HCT116 (cell line): ENCODE data around the gene STK32C. TPM values are rescaled to one million over a fixed set of nuclear protein-coding genes. Genes with fewer than 3 reads are reported as not detected.

ENCODE experiments used
- ATAC-seq: fragments of 200-7000 bp; cut with Tn5 transposase; 2 replicates; pipeline ENCODE4 v1.9.1; 2020; ENCODE audit warnings: mild to moderate bottlenecking, moderate library complexity
- BruUV-seq: library from RNA; stranded (reverse); fragments of 400-500 nt; replicated peaks from 2 replicates; lab custom pipeline; 2021; lab: Mats Ljungman, UMichigan
- CTCF ChIA-PET: fragments of 300-600 bp; sonication (Branson Sonifier 250); formaldehyde crosslinking; loops from one replicate; lab custom pipeline; 2021; ENCODE audit warnings: antibody characterized with exemption; lab: Charles Lee
- POLR2A ChIA-PET: fragments of 300-600, 350-600 bp; sonication (Branson Sonifier 250); formaldehyde crosslinking; loops from one replicate; lab custom pipeline; 2021; ENCODE audit warnings: antibody characterized with exemption; lab: Charles Lee
- RAD21 ChIA-PET, 2 experiments: fragments of 300-600 bp; sonication (Branson Sonifier 250); formaldehyde crosslinking; loops; one replicate each; lab custom pipeline; 2023; ENCODE audit warnings: low total read pairs in 2 of 2; ENCODE audit not compliant: uncharacterized antibody in 2 of 2, unreplicated experiment in 2 of 2, low non-redundant PET in 1 of 2; lab: Charles Lee
- DNase-seq: peaks from one replicate; pipeline ENCODE4 v3.0.0-alpha.2; 2010; ENCODE audit warnings: low read depth, low spot score
- H2AFZ ChIP-seq: fragments of 200-600 bp; shearing (Covaris generic), sonication (generic); 2 replicates; pipeline ENCODE4 v1.6.1; 2017; ENCODE audit warnings: low read depth, mixed run types, mixed read lengths, antibody characterized with exemption, low read length; ENCODE audit not compliant: poor library complexity, severe bottlenecking
- H3K27ac ChIP-seq: 2 replicates; pipeline ENCODE4 v1.5.1; 2012; ENCODE audit warnings: low read depth, low read length
- H3K27me3 ChIP-seq: fragments of 200-600 bp; sonication (generic); 2 replicates; pipeline ENCODE4 v1.6.1; 2016; ENCODE audit warnings: mixed run types, low read length, mixed read lengths; ENCODE audit not compliant: insufficient read depth
- H3K36me3 ChIP-seq, 2 experiments: fragments of 200-500 bp in 1 of 2; fragments of 200-600 bp in 1 of 2; sonication (Bioruptor generic) in 1 of 2; sonication (generic) in 1 of 2; 2 replicates each; pipeline versions ENCODE4 v1.5.1 to v1.6.1; 2014 to 2016; ENCODE audit warnings: low read length in 2 of 2, inconsistent platforms in 1 of 2, mixed read lengths in 1 of 2, mixed run types in 1 of 2; ENCODE audit not compliant: insufficient read depth in 2 of 2, control insufficient read depth in 1 of 2
- H3K4me1 ChIP-seq, 2 experiments: fragments of 200-600 bp in 1 of 2; sonication (generic) in 1 of 2; 2 replicates each; pipeline versions ENCODE4 v1.5.1 to v1.6.1; 2012 to 2017; ENCODE audit warnings: low read length in 2 of 2, inconsistent platforms in 1 of 2, mild to moderate bottlenecking in 1 of 2, mixed read lengths in 1 of 2, mixed run types in 1 of 2, moderate library complexity in 1 of 2; ENCODE audit not compliant: insufficient read depth in 2 of 2, control insufficient read depth in 1 of 2
- H3K4me2 ChIP-seq: fragments of 200-600 bp; sonication (generic); 2 replicates; pipeline ENCODE4 v1.6.1; 2017; ENCODE audit warnings: mixed run types, low read length, mixed read lengths
- H3K4me3 ChIP-seq, 2 experiments: fragments of 200-600 bp in 1 of 2; sonication (generic) in 1 of 2; replicated peaks in 1 of 2; 2 replicates each; pipeline ENCODE4 v1.5.1; 2011 to 2016; ENCODE audit warnings: low read length in 2 of 2, control low read depth in 1 of 2, low read depth in 1 of 2, mild to moderate bottlenecking in 1 of 2, mixed read lengths in 1 of 2, mixed run types in 1 of 2
- H3K79me2 ChIP-seq: fragments of 200-600 bp; sonication (generic); 2 replicates; pipeline ENCODE4 v1.6.1; 2017; ENCODE audit warnings: mild to moderate bottlenecking, mixed run types, low read length, moderate library complexity, mixed read lengths; ENCODE audit not compliant: insufficient read depth
- H3K9ac ChIP-seq: fragments of 200-600 bp; sonication (generic); 2 replicates; pipeline ENCODE4 v1.6.1; 2016; ENCODE audit warnings: low read length, mixed read lengths
- H3K9me2 ChIP-seq: fragments of 200-600 bp; sonication (generic), shearing (Covaris generic); 2 replicates; pipeline ENCODE4 v1.6.1; 2017; ENCODE audit warnings: mixed run types, mild to moderate bottlenecking, moderate library complexity; ENCODE audit not compliant: insufficient read depth
- H3K9me3 ChIP-seq, 2 experiments: fragments of 200-500 bp in 1 of 2; fragments of 200-600 bp in 1 of 2; sonication (Bioruptor generic) in 1 of 2; sonication (generic) in 1 of 2; 2 replicates each; pipeline ENCODE4 v1.6.1; 2014 to 2017; ENCODE audit warnings: low read length in 2 of 2, mixed read lengths in 2 of 2, inconsistent platforms in 1 of 2, low read depth in 1 of 2, mild to moderate bottlenecking in 1 of 2, mixed run types in 1 of 2, moderate library complexity in 1 of 2; ENCODE audit not compliant: control insufficient read depth in 1 of 2, insufficient read depth in 1 of 2
- H4K20me1 ChIP-seq: fragments of 200-600 bp; sonication (generic), shearing (Covaris generic); 2 replicates; pipeline ENCODE4 v1.6.1; 2017; ENCODE audit warnings: mixed run types, mild to moderate bottlenecking, moderate library complexity; ENCODE audit not compliant: insufficient read depth
- CEBPB ChIP-seq: IDR thresholded peaks from 2 replicates; pipeline ENCODE4 v1.6.1; 2012; ENCODE audit warnings: low read depth
- JUND ChIP-seq: IDR thresholded peaks from 2 replicates; pipeline ENCODE4 v1.6.1; 2012
- POLR2A ChIP-seq: IDR thresholded peaks from 2 replicates; pipeline ENCODE4 v1.7.0; 2011; ENCODE audit warnings: borderline replicate concordance; ENCODE audit not compliant: insufficient read depth, insufficient read length; ENCODE audit errors: extremely low read depth
- RAD21 ChIP-seq: IDR thresholded peaks from 2 replicates; pipeline ENCODE4 v1.6.1; 2012; ENCODE audit warnings: low read depth, mild to moderate bottlenecking
- TCF7L2 ChIP-seq: IDR thresholded peaks from 2 replicates; pipeline ENCODE4 v1.7.0; 2011; ENCODE audit warnings: borderline replicate concordance, inconsistent platforms; ENCODE audit not compliant: insufficient read depth, insufficient read length; ENCODE audit errors: extremely low read depth
- ZFX ChIP-seq: fragments of 450-650 bp; IDR thresholded peaks from 2 replicates; pipeline ENCODE4 v1.6.1; 2017
- ZNF274 ChIP-seq: fragments of 200-500 bp; sonication (Bioruptor generic); IDR thresholded peaks from 2 replicates; pipeline ENCODE4 v1.6.1; 2014; ENCODE audit warnings: mild to moderate bottlenecking, low read depth, low read length, inconsistent platforms
- intact Hi-C: fragments of 100-400 bp; cut with micrococcal nuclease; formaldehyde crosslinking; loops from 2 replicates; pipeline ENCODE4 v1.10.0; 2022
- total RNA-seq: library from RNA; stranded (reverse); gene quantifications from one replicate; pipeline ENCODE4 v1.2.1, GENCODE V29; 2021; ENCODE audit not compliant: unreplicated experiment
- TF ChIP-seq, protein P1 (sequence below): IDR thresholded peaks from 2 replicates; pipeline ENCODE4 v1.6.1; 2012
- TF ChIP-seq, protein P2 (sequence below): IDR thresholded peaks from 2 replicates; pipeline ENCODE4 v1.6.1; 2012
- TF ChIP-seq, protein P3 (sequence below), 3 experiments: fragments of 200-600 bp in 1 of 3; sonication (generic) in 1 of 3; IDR thresholded peaks in 2 of 3; conservative IDR thresholded peaks in 1 of 3; 2 replicates each; pipeline ENCODE4 v1.5.1; 2012 to 2017; ENCODE audit warnings: low read depth in 2 of 3, low read length in 2 of 3, antibody characterized with exemption in 1 of 3, borderline replicate concordance in 1 of 3, control low read depth in 1 of 3, mild to moderate bottlenecking in 1 of 3, mixed read lengths in 1 of 3, mixed run types in 1 of 3, moderate library complexity in 1 of 3; ENCODE audit not compliant: insufficient read depth in 1 of 3

STK32C gene
- total RNA-seq, 1 experiment from 2014 or later = 29.7 TPM

DNA sequence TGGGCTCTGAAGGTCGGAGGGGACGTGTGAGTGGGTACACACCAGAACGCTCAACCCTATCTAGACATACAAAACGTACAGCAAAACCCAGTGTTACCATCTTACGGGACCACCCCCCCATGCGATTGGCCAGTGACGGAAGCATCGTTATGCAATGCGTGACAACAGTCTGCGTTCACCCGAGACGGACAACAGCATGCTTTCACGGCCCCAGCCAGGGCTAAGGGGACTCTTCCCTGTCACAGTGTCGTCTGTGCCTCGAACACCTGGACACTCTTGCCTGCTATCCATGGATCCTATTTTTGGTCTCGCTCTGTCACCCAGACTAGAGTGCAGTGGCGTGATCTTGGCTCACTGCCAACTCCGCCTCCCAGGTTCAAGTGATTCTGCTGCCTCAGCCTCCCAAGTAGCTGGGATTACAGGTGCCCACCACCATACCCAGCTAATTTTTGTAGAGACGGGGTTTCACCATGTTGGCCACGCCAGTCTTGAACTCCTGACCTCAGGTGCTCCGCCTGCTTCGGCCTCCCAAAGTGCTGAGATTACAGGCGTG is 97.7 kb downstream of the STK32C start:
- no peak overlapping the region for H3K4me3 ChIP-seq
- CTCF ChIA-PET = no interaction called here
- H3K9me3 ChIP-seq = no peaks in the 10 kb centered on the region
- H4K20me1 ChIP-seq = no peaks in the 10 kb centered on the region
- no peak overlapping the region for H2AFZ ChIP-seq
- H3K36me3 ChIP-seq = no peaks in the 10 kb centered on the region
- no peak overlapping the region for H3K9ac ChIP-seq
- no peak overlapping the region for H3K27ac ChIP-seq
- no peaks in the 10 kb centered on the region for H3K4me1 ChIP-seq
- ATAC-seq (no peak), DNase-seq (no peak)
- H3K79me2 ChIP-seq = no peaks in the 10 kb centered on the region
- H3K9me2 ChIP-seq = no peaks in the 10 kb centered on the region
- no peak overlapping the region for H3K4me2 ChIP-seq
- TF ChIP-seq JUND = no peak
- TF ChIP-seq, protein P1, sequence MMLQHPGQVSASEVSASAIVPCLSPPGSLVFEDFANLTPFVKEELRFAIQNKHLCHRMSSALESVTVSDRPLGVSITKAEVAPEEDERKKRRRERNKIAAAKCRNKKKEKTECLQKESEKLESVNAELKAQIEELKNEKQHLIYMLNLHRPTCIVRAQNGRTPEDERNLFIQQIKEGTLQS = no peak
- TF ChIP-seq TCF7L2 = no peak
- TF ChIP-seq RAD21 = no peak
- TF ChIP-seq ZNF274 = no peak
- TF ChIP-seq, protein P2, sequence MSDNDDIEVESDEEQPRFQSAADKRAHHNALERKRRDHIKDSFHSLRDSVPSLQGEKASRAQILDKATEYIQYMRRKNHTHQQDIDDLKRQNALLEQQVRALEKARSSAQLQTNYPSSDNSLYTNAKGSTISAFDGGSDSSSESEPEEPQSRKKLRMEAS = no peak
- TF ChIP-seq, protein P3, sequence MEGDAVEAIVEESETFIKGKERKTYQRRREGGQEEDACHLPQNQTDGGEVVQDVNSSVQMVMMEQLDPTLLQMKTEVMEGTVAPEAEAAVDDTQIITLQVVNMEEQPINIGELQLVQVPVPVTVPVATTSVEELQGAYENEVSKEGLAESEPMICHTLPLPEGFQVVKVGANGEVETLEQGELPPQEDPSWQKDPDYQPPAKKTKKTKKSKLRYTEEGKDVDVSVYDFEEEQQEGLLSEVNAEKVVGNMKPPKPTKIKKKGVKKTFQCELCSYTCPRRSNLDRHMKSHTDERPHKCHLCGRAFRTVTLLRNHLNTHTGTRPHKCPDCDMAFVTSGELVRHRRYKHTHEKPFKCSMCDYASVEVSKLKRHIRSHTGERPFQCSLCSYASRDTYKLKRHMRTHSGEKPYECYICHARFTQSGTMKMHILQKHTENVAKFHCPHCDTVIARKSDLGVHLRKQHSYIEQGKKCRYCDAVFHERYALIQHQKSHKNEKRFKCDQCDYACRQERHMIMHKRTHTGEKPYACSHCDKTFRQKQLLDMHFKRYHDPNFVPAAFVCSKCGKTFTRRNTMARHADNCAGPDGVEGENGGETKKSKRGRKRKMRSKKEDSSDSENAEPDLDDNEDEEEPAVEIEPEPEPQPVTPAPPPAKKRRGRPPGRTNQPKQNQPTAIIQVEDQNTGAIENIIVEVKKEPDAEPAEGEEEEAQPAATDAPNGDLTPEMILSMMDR (IDR thresholded peaks at IDR 0.05 in 2 of 3, conservative IDR thresholded peaks at IDR 0.05 in 1 of 3; ENCODE audit: borderline replicate concordance in 1 of 3, insufficient read depth in 1 of 3, low read depth in 2 of 3, low read length in 2 of 3) = no peak
- no peak for TF ChIP-seq POLR2A
- no peak for TF ChIP-seq CEBPB
- no peak for TF ChIP-seq ZFX
- intact Hi-C loops = no loop called here
- POLR2A ChIA-PET = no interaction called here
- BruUV-seq = no TSS peak
- RAD21 ChIA-PET = no interaction called here
- no peaks in the 10 kb centered on the region for H3K27me3 ChIP-seq
